ENCODE data around the gene PGAP2.

PGAP2 gene

DNA sequence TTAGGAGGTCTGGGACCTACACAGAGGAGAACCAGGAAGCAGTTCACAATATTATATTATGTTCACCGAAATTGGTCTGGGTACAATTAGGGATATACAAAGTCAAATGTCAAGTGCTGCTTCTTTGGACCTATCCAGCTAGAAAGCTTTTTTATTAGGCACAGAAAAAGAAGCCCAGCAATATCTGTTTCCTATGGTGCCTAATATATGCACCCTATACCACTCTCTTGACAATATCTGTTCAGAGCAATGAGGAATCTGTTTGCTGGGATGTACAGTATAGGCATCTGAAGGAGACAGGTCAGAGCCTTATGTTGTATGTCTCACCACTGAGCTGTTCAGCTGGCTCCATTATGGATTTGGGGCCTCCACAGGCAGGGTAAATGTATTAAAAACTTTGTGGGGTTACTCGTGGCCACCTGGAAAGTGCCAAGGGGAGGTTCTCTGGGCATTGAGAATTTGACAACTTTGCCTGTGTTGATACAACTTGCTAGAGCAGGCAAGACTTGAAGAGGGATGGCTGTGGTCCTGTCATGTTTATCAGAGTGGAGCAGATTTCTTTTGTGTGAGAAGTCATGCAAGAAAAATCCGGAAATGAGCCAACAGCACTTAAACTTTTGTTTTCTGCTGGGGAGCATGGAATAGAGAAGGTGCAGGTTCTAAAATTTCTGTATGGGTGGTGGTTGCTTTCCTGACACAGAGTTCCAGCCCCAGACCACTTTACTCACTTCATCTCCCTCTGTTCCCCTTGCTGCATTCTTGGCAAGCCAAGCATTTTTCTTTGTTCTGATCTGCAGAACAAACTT is 57.2 kb downstream of the PGAP2 start:
- Histone ChIP-seq H3K27me3 (ENCODE audit: insufficient read depth, low read length, poor library complexity, severe bottlenecking) (no peaks in the 10 kb centered on the region), H3K9me2 (replicated peaks; ENCODE audit: low read depth, low read length) (no peaks in the 10 kb centered on the region), H3F3A (ENCODE audit: low read depth) (peaks cover 7% of the 10 kb centered on the region; the same call in 1 of the 2 replicates), H3K9ac (ENCODE audit: low read depth, low read length, poor library complexity, severe bottlenecking) (peak overlapping the region; percentile 44), H3K36me3 (ENCODE audit: insufficient read depth, low read length) (no peaks in the 10 kb centered on the region), H3K4me2 (ENCODE audit: low read depth, low read length, poor library complexity, severe bottlenecking) (peak overlapping the region; percentile 66), H3K4me1 (ENCODE audit: insufficient read depth, low read length, poor library complexity, severe bottlenecking) (peaks cover 83% of the 10 kb centered on the region), H2AFZ (ENCODE audit: low read length) (no peak overlapping the region), H3K9me3 (ENCODE audit: insufficient read depth, low read depth, low read length) (no peaks in the 10 kb centered on the region), H4K20me1 (ENCODE audit: insufficient read depth, low read length, poor library complexity, severe bottlenecking) (peaks cover 28% of the 10 kb centered on the region), H3K4me3 (ENCODE audit: low read length, poor library complexity, severe bottlenecking) (peak overlapping the region; percentile 43), H3K79me2 (ENCODE audit: insufficient read depth, low read length) (peaks cover 100% of the 10 kb centered on the region)
- TF ChIP-seq, protein P1, sequence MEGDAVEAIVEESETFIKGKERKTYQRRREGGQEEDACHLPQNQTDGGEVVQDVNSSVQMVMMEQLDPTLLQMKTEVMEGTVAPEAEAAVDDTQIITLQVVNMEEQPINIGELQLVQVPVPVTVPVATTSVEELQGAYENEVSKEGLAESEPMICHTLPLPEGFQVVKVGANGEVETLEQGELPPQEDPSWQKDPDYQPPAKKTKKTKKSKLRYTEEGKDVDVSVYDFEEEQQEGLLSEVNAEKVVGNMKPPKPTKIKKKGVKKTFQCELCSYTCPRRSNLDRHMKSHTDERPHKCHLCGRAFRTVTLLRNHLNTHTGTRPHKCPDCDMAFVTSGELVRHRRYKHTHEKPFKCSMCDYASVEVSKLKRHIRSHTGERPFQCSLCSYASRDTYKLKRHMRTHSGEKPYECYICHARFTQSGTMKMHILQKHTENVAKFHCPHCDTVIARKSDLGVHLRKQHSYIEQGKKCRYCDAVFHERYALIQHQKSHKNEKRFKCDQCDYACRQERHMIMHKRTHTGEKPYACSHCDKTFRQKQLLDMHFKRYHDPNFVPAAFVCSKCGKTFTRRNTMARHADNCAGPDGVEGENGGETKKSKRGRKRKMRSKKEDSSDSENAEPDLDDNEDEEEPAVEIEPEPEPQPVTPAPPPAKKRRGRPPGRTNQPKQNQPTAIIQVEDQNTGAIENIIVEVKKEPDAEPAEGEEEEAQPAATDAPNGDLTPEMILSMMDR (conservative IDR thresholded peaks at IDR 0.05; ENCODE audit: low read length): no peak
- no peak for TF ChIP-seq EZH2phosphoT487 (IDR thresholded peaks at IDR 0.05; ENCODE audit: borderline replicate concordance)

DNA sequence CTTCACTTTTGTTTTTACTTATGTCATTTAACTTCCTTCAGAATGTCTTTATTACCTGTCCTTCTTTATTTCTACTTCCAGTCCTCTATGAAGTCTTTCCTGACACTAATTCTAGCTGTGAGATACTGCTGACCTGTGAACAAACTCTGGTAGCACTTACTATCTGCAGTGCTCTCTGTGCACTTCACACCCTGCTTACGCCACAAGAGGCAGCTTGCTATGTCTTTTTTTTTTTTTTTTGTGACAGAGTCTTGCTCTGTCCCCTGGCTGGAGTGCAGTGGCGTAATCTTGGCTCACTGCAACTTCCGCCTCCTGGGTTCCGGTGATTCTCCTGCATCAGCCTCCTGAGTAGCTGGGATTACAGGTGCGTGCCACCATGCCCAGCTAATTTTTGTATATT is 57.8 kb downstream of the PGAP2 start:
- Histone ChIP-seq H3K4me1 (ENCODE audit: insufficient read depth, low read length, poor library complexity, severe bottlenecking) (peaks cover 81% of the 10 kb centered on the region), H3K36me3 (ENCODE audit: insufficient read depth, low read length) (no peaks in the 10 kb centered on the region), H3K4me2 (ENCODE audit: low read depth, low read length, poor library complexity, severe bottlenecking) (peak overlapping the region; percentile 66), H3K9me3 (ENCODE audit: insufficient read depth, low read depth, low read length) (no peaks in the 10 kb centered on the region), H3K27me3 (ENCODE audit: insufficient read depth, low read length, poor library complexity, severe bottlenecking) (no peaks in the 10 kb centered on the region), H2AFZ (ENCODE audit: low read length) (no peak overlapping the region), H3K9ac (ENCODE audit: low read depth, low read length, poor library complexity, severe bottlenecking) (peak overlapping the region; percentile 44), H3F3A (ENCODE audit: low read depth) (peaks cover 6% of the 10 kb centered on the region; the same call in 1 of the 2 replicates), H3K4me3 (ENCODE audit: low read length, poor library complexity, severe bottlenecking) (peak overlapping the region; percentile 43), H3K79me2 (ENCODE audit: insufficient read depth, low read length) (peaks cover 100% of the 10 kb centered on the region), H3K9me2 (replicated peaks; ENCODE audit: low read depth, low read length) (no peaks in the 10 kb centered on the region), H4K20me1 (ENCODE audit: insufficient read depth, low read length, poor library complexity, severe bottlenecking) (peaks cover 27% of the 10 kb centered on the region)
- no peak for TF ChIP-seq EZH2phosphoT487 (IDR thresholded peaks at IDR 0.05; ENCODE audit: borderline replicate concordance)
- TF ChIP-seq, protein P1 (conservative IDR thresholded peaks at IDR 0.05; ENCODE audit: low read length): peak; percentile 30; the same call in 1 of the 2 replicates

DNA sequence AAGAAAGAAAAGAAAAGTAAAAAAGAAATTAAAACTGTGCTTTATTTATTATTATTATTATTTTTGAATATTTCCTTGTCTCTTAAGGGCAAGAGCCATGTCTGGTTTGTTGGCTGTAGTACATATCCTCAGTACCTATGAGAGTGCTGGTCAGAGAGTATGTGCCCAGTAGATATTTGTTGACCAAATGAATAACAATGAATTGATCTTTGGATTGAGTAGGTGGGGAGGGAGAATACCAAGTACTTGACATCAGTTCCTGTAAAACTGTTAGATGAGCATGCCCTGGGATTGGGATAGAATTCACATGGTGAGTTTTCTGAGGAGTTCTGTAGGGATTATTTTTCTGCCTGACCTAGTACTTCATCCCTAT is 58.5 kb downstream of the PGAP2 start:
- peaks cover 83% of the 10 kb centered on the region for H3K4me1 ChIP-seq (ENCODE audit: insufficient read depth, low read length, poor library complexity, severe bottlenecking)
- no peak overlapping the region for H2AFZ ChIP-seq (ENCODE audit: low read length)
- H3K9me2 ChIP-seq (replicated peaks; ENCODE audit: low read depth, low read length): no peaks in the 10 kb centered on the region
- no peaks in the 10 kb centered on the region for H3K36me3 ChIP-seq (ENCODE audit: insufficient read depth, low read length)
- H3K9me3 ChIP-seq (ENCODE audit: insufficient read depth, low read depth, low read length): no peaks in the 10 kb centered on the region
- peaks cover 100% of the 10 kb centered on the region for H3K79me2 ChIP-seq (ENCODE audit: insufficient read depth, low read length)
- peak overlapping the region; percentile 43 for H3K4me3 ChIP-seq (ENCODE audit: low read length, poor library complexity, severe bottlenecking)
- peak overlapping the region; percentile 66 for H3K4me2 ChIP-seq (ENCODE audit: low read depth, low read length, poor library complexity, severe bottlenecking)
- peaks cover 26% of the 10 kb centered on the region for H4K20me1 ChIP-seq (ENCODE audit: insufficient read depth, low read length, poor library complexity, severe bottlenecking)
- peak overlapping the region; percentile 44 for H3K9ac ChIP-seq (ENCODE audit: low read depth, low read length, poor library complexity, severe bottlenecking)
- no peaks in the 10 kb centered on the region for H3K27me3 ChIP-seq (ENCODE audit: insufficient read depth, low read length, poor library complexity, severe bottlenecking)
- peaks cover under 1% of the 10 kb centered on the region; the same call in 1 of the 2 replicates for H3F3A ChIP-seq (ENCODE audit: low read depth)
- no peak for TF ChIP-seq EZH2phosphoT487 (IDR thresholded peaks at IDR 0.05; ENCODE audit: borderline replicate concordance)
- TF ChIP-seq, protein P1 (conservative IDR thresholded peaks at IDR 0.05; ENCODE audit: low read length): no peak
